ENCODE results near the gene CLK3.

Gene CLK3

GRCh38 chr15:74571191-74571590 lies 44.4 kb upstream of the CLK3 start:
- H3K36me3 ChIP-seq (ENCODE audit: low read length), result no peaks in the 10 kb centered on the region
- no peak overlapping the region for H3K9ac ChIP-seq (ENCODE audit: low read length)
- no peak overlapping the region for H3K4me2 ChIP-seq (ENCODE audit: low read depth, low read length, poor library complexity, severe bottlenecking)
- H3K9me3 ChIP-seq (ENCODE audit: insufficient read depth, low read length), result no peaks in the 10 kb centered on the region
- H2AFZ ChIP-seq (ENCODE audit: low read depth, low read length, severe bottlenecking), result no peak overlapping the region
- H3K79me2 ChIP-seq (ENCODE audit: insufficient read depth, low read length), result no peaks in the 10 kb centered on the region
- no peak overlapping the region for H3K4me3 ChIP-seq (ENCODE audit: insufficient read depth, low read length, poor library complexity, severe bottlenecking)
- no peaks in the 10 kb centered on the region for H3K27me3 ChIP-seq (ENCODE audit: low read length)
- H3F3A ChIP-seq (ENCODE audit: insufficient read depth), result no peaks in the 10 kb centered on the region
- H3K27ac ChIP-seq (ENCODE audit: low read depth, low read length), result no peak overlapping the region
- H4K20me1 ChIP-seq (ENCODE audit: low read depth, low read length), result no peaks in the 10 kb centered on the region
- H3K9me2 ChIP-seq (replicated peaks; ENCODE audit: insufficient read depth, low read length), result no peaks in the 10 kb centered on the region
- TF ChIP-seq EZH2phosphoT487 (conservative IDR thresholded peaks at IDR 0.05; ENCODE audit: low read length), result no peak

DNA sequence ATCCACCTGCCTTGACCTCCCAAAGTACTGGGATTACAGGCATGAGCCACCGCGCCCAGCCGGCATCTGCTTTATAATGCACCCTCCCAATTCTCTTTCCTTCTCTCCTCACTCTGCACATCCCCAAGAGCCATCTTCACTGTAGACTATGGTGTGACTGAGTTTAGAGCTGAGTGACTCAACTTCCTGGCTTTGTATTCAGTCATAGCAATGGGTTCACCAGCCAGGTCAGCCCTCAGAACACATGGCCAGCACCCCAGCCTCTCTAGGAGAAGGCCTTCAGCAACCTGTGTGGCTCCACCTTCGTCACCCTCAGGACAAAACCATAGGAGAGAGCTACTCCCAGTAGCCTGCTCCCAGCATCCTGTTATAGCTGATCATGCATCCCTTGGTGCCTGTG lies 41.6 kb upstream of the CLK3 start:
- H3K4me3 ChIP-seq (ENCODE audit: insufficient read depth, low read length, poor library complexity, severe bottlenecking), result no peak overlapping the region
- no peak overlapping the region for H3K9ac ChIP-seq (ENCODE audit: low read length)
- no peaks in the 10 kb centered on the region for H4K20me1 ChIP-seq (ENCODE audit: low read depth, low read length)
- H3K79me2 ChIP-seq (ENCODE audit: insufficient read depth, low read length), result no peaks in the 10 kb centered on the region
- H3K9me2 ChIP-seq (replicated peaks; ENCODE audit: insufficient read depth, low read length), result no peaks in the 10 kb centered on the region
- H3F3A ChIP-seq (ENCODE audit: insufficient read depth), result no peaks in the 10 kb centered on the region
- no peaks in the 10 kb centered on the region for H3K9me3 ChIP-seq (ENCODE audit: insufficient read depth, low read length)
- no peak overlapping the region for H3K4me2 ChIP-seq (ENCODE audit: low read depth, low read length, poor library complexity, severe bottlenecking)
- H3K27me3 ChIP-seq (ENCODE audit: low read length), result no peaks in the 10 kb centered on the region
- TF ChIP-seq CTCF (IDR thresholded peaks at IDR 0.05; ENCODE audit: insufficient read depth, low read length, poor library complexity, severe bottlenecking), result no peak
- no peak for TF ChIP-seq EZH2phosphoT487 (conservative IDR thresholded peaks at IDR 0.05; ENCODE audit: low read length)
- no peak overlapping the region for H2AFZ ChIP-seq (ENCODE audit: low read depth, low read length, severe bottlenecking)
- no peaks in the 10 kb centered on the region for H3K36me3 ChIP-seq (ENCODE audit: low read length)
- no peak overlapping the region for H3K27ac ChIP-seq (ENCODE audit: low read depth, low read length)

DNA sequence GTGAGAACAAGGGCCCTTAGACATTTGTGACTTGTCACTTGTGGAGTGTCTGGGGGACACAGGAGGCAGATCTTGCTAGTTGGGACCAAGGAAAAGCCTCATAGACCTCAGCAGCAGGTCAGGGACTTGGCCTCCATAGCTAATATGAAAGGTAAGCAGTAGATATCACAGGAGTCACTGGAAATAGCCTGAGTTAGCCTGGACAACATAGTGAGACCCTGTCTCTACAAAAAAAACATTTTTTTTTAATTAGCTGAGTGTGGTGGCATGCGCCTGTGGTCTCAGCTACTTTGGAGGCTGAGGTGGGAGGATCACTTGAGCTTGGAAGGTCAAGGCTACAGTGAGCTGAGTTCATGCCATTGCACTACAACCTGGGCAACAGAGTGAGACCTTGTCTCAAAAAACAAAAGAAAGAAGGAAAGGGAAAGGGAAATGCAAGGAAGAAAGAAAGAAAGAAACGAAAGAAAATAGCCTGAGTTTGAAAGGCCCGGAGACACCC lies 37.1 kb upstream of the CLK3 start:
- Histone ChIP-seq H3K27me3 (ENCODE audit: low read length) (no peaks in the 10 kb centered on the region), H3F3A (ENCODE audit: insufficient read depth) (no peaks in the 10 kb centered on the region), H3K36me3 (ENCODE audit: low read length) (no peaks in the 10 kb centered on the region), H3K4me3 (ENCODE audit: insufficient read depth, low read length, poor library complexity, severe bottlenecking) (no peak overlapping the region), H2AFZ (ENCODE audit: low read depth, low read length, severe bottlenecking) (no peak overlapping the region), H3K9me3 (ENCODE audit: insufficient read depth, low read length) (no peaks in the 10 kb centered on the region), H3K27ac (ENCODE audit: low read depth, low read length) (no peak overlapping the region), H3K9me2 (replicated peaks; ENCODE audit: insufficient read depth, low read length) (no peaks in the 10 kb centered on the region), H4K20me1 (ENCODE audit: low read depth, low read length) (no peaks in the 10 kb centered on the region), H3K79me2 (ENCODE audit: insufficient read depth, low read length) (no peaks in the 10 kb centered on the region), H3K9ac (ENCODE audit: low read length) (no peak overlapping the region), H3K4me2 (ENCODE audit: low read depth, low read length, poor library complexity, severe bottlenecking) (no peak overlapping the region)
- TF ChIP-seq EZH2phosphoT487 (conservative IDR thresholded peaks at IDR 0.05; ENCODE audit: low read length), result no peak
- no peak for TF ChIP-seq CTCF (IDR thresholded peaks at IDR 0.05; ENCODE audit: insufficient read depth, low read length, poor library complexity, severe bottlenecking)

GRCh38 chr15:74579001-74579400 lies 36.6 kb upstream of the CLK3 start:
- Histone ChIP-seq H4K20me1 (ENCODE audit: low read depth, low read length) (no peaks in the 10 kb centered on the region), H3K36me3 (ENCODE audit: low read length) (no peaks in the 10 kb centered on the region), H3K79me2 (ENCODE audit: insufficient read depth, low read length) (no peaks in the 10 kb centered on the region)

More at GRCh38 chr15:74579001-74579400, 36.6 kb upstream of the CLK3 start:
- TF ChIP-seq CTCF (IDR thresholded peaks at IDR 0.05; ENCODE audit: insufficient read depth, low read length, poor library complexity, severe bottlenecking) (no peak), EZH2phosphoT487 (conservative IDR thresholded peaks at IDR 0.05; ENCODE audit: low read length) (no peak)
- H3K9ac ChIP-seq (ENCODE audit: low read length), result no peak overlapping the region
- no peaks in the 10 kb centered on the region for H3K27me3 ChIP-seq (ENCODE audit: low read length)
- H2AFZ ChIP-seq (ENCODE audit: low read depth, low read length, severe bottlenecking), result no peak overlapping the region
- no peak overlapping the region for H3K4me2 ChIP-seq (ENCODE audit: low read depth, low read length, poor library complexity, severe bottlenecking)
- no peaks in the 10 kb centered on the region for H3K9me2 ChIP-seq (replicated peaks; ENCODE audit: insufficient read depth, low read length)
- H3K4me3 ChIP-seq (ENCODE audit: insufficient read depth, low read length, poor library complexity, severe bottlenecking), result no peak overlapping the region
- H3K27ac ChIP-seq (ENCODE audit: low read depth, low read length), result no peak overlapping the region
- H3F3A ChIP-seq (ENCODE audit: insufficient read depth), result no peaks in the 10 kb centered on the region
- no peaks in the 10 kb centered on the region for H3K9me3 ChIP-seq (ENCODE audit: insufficient read depth, low read length)
